HepG2 (cell line): ENCODE data around the gene SYCE1L. TPM values are rescaled to one million over a fixed set of nuclear protein-coding genes. Genes with fewer than 3 reads are reported as not detected.

ENCODE experiments used
- ATF6 ChIP-seq: sonication (generic); formaldehyde crosslinking; conservative IDR thresholded peaks from 2 replicates; pipeline ENCODE4 v1.4.0; 2020; ENCODE audit warnings: missing genetic modification reagents
- BCLAF1 ChIP-seq: fragments of 450-650 bp; IDR thresholded peaks from 2 replicates; pipeline ENCODE4 v1.6.1; 2017; ENCODE audit warnings: mild to moderate bottlenecking
- BRCA1 ChIP-seq: sonication (generic); formaldehyde crosslinking; IDR thresholded peaks from 2 replicates; pipeline ENCODE4 v1.4.0; 2020; ENCODE audit warnings: missing genetic modification reagents
- CCAR2 ChIP-seq: fragments of 200-400 bp; formaldehyde crosslinking; optimal IDR thresholded peaks from 2 replicates; pipeline ENCODE3; 2018; ENCODE audit warnings: low read depth, mild to moderate bottlenecking, low read length, moderate library complexity
- FOXP1 ChIP-seq, 2 experiments: fragments of 450-650 bp in 1 of 2; IDR thresholded peaks; 2 replicates each; pipeline ENCODE4 v1.6.1; 2017 to 2018; ENCODE audit warnings: antibody characterized with exemption in 1 of 2
- IKZF1 ChIP-seq: fragments of 450-650 bp; IDR thresholded peaks from 2 replicates; pipeline ENCODE4 v1.7.1; 2016
- MED8 ChIP-seq: sonication (generic); formaldehyde crosslinking; IDR thresholded peaks from 2 replicates; pipeline ENCODE4 v1.8.1; 2023; ENCODE audit warnings: mild to moderate bottlenecking, missing genetic modification reagents; ENCODE audit not compliant: insufficient replicate concordance
- NCOA2 ChIP-seq: sonication (generic); formaldehyde crosslinking; IDR thresholded peaks from 2 replicates; pipeline ENCODE4 v1.8.0; 2022; ENCODE audit warnings: inconsistent platforms
- SIN3A ChIP-seq: IDR thresholded peaks from 2 replicates; pipeline ENCODE4 v1.6.1; 2011; ENCODE audit warnings: low read depth, mild to moderate bottlenecking, control low read depth, low read length, borderline replicate concordance
- SRSF4 ChIP-seq: fragments of 200-400 bp; formaldehyde crosslinking; IDR thresholded peaks from one replicate; pipeline ENCODE4 v1.6.1; 2018; ENCODE audit warnings: mild to moderate bottlenecking, low read depth, low read length, moderate library complexity; ENCODE audit not compliant: poor library complexity, severe bottlenecking
- ZBTB40 ChIP-seq, 2 experiments: fragments of 450-650 bp in 1 of 2; sonication (generic) in 1 of 2; formaldehyde crosslinking in 1 of 2; IDR thresholded peaks; 2 replicates each; pipeline versions ENCODE4 v1.6.1 to v1.8.0; 2016 to 2022; ENCODE audit warnings: antibody characterized with exemption in 1 of 2, mild to moderate bottlenecking in 1 of 2, missing genetic modification reagents in 1 of 2
- ZBTB8A ChIP-seq: sonication (generic); formaldehyde crosslinking; IDR thresholded peaks from 2 replicates; pipeline ENCODE4 v1.4.0; 2020; ENCODE audit warnings: mild to moderate bottlenecking, low read depth, missing genetic modification reagents, borderline replicate concordance
- ZC3H13 ChIP-seq: sonication (generic); formaldehyde crosslinking; IDR thresholded peaks from 2 replicates; pipeline ENCODE4 v1.8.1; 2023; ENCODE audit warnings: mild to moderate bottlenecking, missing genetic modification reagents, moderate library complexity
- ZNF121 ChIP-seq: sonication (generic); formaldehyde crosslinking; IDR thresholded peaks from 2 replicates; pipeline ENCODE4 v1.5.0; 2020; ENCODE audit warnings: mild to moderate bottlenecking, missing genetic modification reagents
- ZNF891 ChIP-seq: sonication (generic); formaldehyde crosslinking; IDR thresholded peaks from 2 replicates; pipeline ENCODE4 v1.5.0; 2020; ENCODE audit warnings: mild to moderate bottlenecking, missing genetic modification reagents
- polyA plus RNA-seq, 8 experiments: library from polyadenylated mRNA; depleted of rRNA in 3 of 8; stranded (reverse) in 7 of 8; unstranded in 1 of 8; fragments of >200 nt; fragmentation: Illumina TruSeq in 4 of 8; extraction: Trizol in 4 of 8; gene quantifications; 2 replicates each; pipeline versions ENCODE4 v1.2.1 to v1.2.3, GENCODE V29; 2011 to 2016; ENCODE audit warnings: low read depth in 4 of 8, missing spikeins in 1 of 8, mixed read lengths in 1 of 8; ENCODE audit not compliant: insufficient read depth in 1 of 8
- total RNA-seq, 5 experiments: library from RNA; depleted of rRNA; stranded (reverse); fragments of >200 nt; fragmentation: Illumina TruSeq; extraction: Trizol; gene quantifications; 2 replicates each; pipeline ENCODE4 v1.2.3, GENCODE V29; 2016; ENCODE audit warnings: low read depth in 1 of 5

Gene SYCE1L
- total and polyA plus RNA-seq, 2 of the 13 experiments (the other 11 are each of a cell fraction or from before 2014, with no cell fraction given), result 0.22 TPM; not detected in 1

GRCh38 chr16:77191259-77191969 lies 7.8 kb upstream of the SYCE1L start (continued):
- TF ChIP-seq ZBTB40 (IDR thresholded peaks at IDR 0.05) (no peak), ZBTB40 (CRISPR knock-in tag; IDR thresholded peaks at IDR 0.05) (peak; percentile 3; the same call in 1 of the 2 replicates), SRSF4 (no peak), NCOA2 (no peak), MED8 (CRISPR knock-in tag) (peak; percentile 18), IKZF1 (no peak), SIN3A (no peak), ZC3H13 (no peak), ZBTB8A (no peak), ATF6 (CRISPR knock-in tag) (no peak), FOXP1 (IDR thresholded peaks at IDR 0.05) (no peak), FOXP1 (CRISPR knock-in tag; IDR thresholded peaks at IDR 0.05) (no peak), CCAR2 (no peak), ZNF121 (CRISPR knock-in tag) (no peak), BCLAF1 (no peak), ZNF891 (CRISPR knock-in tag) (0 out of 2 replicates have a peak, but pooled peaks have one; percentile 47), BRCA1 (no peak)
